Stimulated activated naive CD8-positive, alpha-beta T cell treated with anti-CD3 and anti-CD28 coated beads, Interleukin-15, Interleukin-2, amounts not matched to agents 100 ng/mL and 50 ng/mL, for 24 hours (primary cell): ENCODE data around the gene PHF14.

Experiments
- H3K27ac Mint-ChIP-seq: one replicate; pipeline ENCODE4 v1.8.0; 2021; ENCODE audit warnings: mild to moderate bottlenecking, mixed read lengths
- H3K27me3 Mint-ChIP-seq: one replicate; pipeline ENCODE4 v1.8.0; 2021; ENCODE audit warnings: mixed read lengths
- H3K36me3 Mint-ChIP-seq: one replicate; pipeline ENCODE4 v1.8.0; 2021; ENCODE audit warnings: low read depth, mixed read lengths
- H3K4me1 Mint-ChIP-seq: one replicate; pipeline ENCODE4 v1.8.0; 2021; ENCODE audit warnings: low read depth, mixed read lengths
- H3K4me3 Mint-ChIP-seq: one replicate; pipeline ENCODE4 v1.8.0; 2021; ENCODE audit warnings: mild to moderate bottlenecking, mixed read lengths
- H3K9me3 Mint-ChIP-seq: one replicate; pipeline ENCODE4 v1.8.0; 2021; ENCODE audit warnings: mixed read lengths

The PHF14 gene

DNA sequence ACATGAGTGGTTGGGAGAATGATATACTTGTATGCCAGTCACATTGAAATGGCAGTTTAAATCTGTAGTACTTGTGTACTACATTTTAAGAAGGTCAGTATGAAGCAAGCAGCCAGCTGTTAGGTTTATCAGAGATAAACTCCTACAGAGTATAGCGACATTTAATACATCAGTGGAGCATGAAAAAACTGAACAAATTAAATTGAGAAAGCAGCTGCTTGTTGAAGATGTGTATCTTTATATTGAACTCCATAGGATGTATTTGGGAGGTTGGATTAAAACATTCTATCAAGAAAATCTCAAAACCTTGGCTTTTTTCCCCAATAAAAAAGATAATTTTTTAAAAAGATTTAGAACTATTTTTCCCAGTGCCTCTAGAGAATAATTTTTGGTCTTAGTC lies 47.8 kb downstream of the PHF14 start:
- Mint-ChIP-seq H3K27ac (no peak overlapping the region), H3K9me3 (no peaks in the 10 kb centered on the region), H3K4me3 (no peak overlapping the region), H3K36me3 (peaks cover 79% of the 10 kb centered on the region), H3K4me1 (no peaks in the 10 kb centered on the region), H3K27me3 (no peaks in the 10 kb centered on the region)

DNA sequence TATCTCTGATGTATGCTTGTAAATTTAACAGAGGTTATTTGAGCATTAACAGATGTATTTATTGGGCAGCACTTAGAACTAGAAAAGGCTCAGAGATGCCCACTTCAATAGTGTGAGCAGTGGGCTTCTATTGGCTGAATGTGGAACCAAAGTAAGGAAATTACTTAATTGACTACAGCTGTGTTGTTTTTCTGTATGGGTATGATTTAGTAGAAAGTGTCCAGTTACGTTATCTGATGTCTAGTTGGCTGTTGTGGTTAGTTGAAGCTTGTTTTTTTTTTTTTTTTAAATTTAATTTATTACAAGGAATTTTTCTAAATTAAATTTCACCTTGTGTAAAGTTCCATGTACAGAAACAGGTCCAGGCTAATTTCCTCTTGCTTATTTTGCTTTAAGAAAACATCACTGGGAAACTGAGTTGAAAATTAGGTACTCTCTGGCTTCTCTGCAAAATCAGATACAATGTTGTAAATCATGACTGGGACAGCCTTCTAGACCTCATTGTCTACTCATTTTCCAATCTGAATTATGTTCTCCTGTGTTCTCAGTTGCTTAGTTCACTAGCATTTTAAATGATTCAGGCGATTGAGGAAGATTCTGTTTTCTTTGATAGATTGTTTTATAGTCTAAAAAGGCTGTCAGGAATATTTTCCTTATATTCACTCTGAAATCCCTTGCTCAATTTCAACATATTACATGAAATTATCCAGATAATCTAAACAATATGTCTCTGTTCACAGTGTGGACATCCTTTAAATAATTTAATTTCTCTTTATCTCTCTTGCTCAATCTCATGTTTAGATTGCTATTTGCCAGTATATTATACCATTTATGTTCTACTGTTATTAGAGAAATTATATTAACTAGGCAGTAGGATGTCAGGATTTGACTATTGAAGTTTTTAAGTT lies 53.0 kb downstream of the PHF14 start:
- Mint-ChIP-seq H3K27ac (no peak overlapping the region), H3K9me3 (no peaks in the 10 kb centered on the region), H3K27me3 (no peaks in the 10 kb centered on the region), H3K4me3 (no peak overlapping the region), H3K36me3 (peaks cover 63% of the 10 kb centered on the region), H3K4me1 (no peaks in the 10 kb centered on the region)

DNA sequence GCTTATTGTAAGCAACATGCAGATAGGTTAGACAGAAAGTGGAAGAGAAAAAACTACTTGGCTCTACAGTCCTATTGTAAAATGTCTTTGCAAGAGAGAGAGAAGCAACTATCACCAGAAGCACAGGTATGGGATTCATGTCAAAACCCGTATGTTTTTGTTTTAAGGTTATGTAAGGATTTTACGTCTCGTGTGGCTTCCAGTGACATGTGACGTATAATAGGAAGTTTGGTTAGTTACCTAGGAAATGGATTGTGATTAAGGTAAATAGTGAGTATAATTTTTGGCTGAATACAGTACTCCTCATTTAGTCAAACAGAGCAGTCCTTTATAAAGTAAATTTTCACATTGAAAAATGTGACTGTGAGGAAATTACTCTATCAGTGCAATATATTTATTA lies 62.0 kb downstream of the PHF14 start:
- Mint-ChIP-seq H3K27me3 (no peaks in the 10 kb centered on the region), H3K9me3 (no peaks in the 10 kb centered on the region), H3K27ac (no peak overlapping the region), H3K4me3 (no peak overlapping the region), H3K4me1 (no peaks in the 10 kb centered on the region), H3K36me3 (peaks cover 51% of the 10 kb centered on the region)

DNA sequence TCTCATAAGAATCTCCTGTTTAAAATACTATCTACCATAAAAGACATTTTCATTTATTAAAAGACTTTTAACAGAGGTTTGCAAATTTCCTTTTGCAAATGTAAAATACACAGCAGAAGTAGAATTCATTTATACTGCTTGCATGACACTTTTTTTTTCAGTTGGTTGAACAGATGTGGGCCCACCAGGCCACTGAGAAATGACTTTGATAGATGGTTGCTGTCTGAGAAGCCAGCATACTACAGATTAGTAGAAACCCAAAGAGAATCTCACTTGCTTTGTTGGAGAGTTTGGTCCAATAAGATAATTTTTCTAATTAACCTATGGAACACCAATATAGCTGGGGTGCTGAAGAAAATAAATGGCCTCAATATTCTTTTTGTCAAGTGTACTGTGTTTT lies 66.3 kb downstream of the PHF14 start:
- H3K36me3 Mint-ChIP-seq: peaks cover 55% of the 10 kb centered on the region
- no peak overlapping the region for H3K27ac Mint-ChIP-seq
- H3K27me3 Mint-ChIP-seq: no peaks in the 10 kb centered on the region
- H3K9me3 Mint-ChIP-seq: no peaks in the 10 kb centered on the region
- H3K4me1 Mint-ChIP-seq: no peaks in the 10 kb centered on the region
- no peak overlapping the region for H3K4me3 Mint-ChIP-seq

DNA sequence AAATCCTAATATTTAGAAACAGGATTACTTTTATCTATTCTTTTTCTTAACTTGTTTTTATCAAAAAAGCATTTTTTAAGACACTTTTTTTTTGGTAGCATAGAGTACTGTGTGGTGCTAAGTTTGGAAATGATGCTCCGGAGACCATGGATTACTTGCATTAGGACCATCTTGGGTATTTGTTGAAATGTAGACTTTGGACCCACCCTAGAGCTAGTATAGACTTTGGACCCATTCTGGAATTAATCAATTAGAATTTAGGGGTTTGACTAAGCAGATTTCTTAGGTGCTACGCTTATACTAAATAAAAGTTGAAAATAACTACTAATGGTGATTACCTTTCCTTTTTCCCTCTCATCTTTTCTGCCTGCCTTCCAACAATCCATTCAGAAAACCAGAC lies 80.4 kb downstream of the PHF14 start:
- no peak overlapping the region for H3K27ac Mint-ChIP-seq
- H3K27me3 Mint-ChIP-seq: no peaks in the 10 kb centered on the region
- no peak overlapping the region for H3K4me3 Mint-ChIP-seq
- H3K4me1 Mint-ChIP-seq: no peaks in the 10 kb centered on the region
- no peaks in the 10 kb centered on the region for H3K9me3 Mint-ChIP-seq
- H3K36me3 Mint-ChIP-seq: peaks cover 54% of the 10 kb centered on the region

DNA sequence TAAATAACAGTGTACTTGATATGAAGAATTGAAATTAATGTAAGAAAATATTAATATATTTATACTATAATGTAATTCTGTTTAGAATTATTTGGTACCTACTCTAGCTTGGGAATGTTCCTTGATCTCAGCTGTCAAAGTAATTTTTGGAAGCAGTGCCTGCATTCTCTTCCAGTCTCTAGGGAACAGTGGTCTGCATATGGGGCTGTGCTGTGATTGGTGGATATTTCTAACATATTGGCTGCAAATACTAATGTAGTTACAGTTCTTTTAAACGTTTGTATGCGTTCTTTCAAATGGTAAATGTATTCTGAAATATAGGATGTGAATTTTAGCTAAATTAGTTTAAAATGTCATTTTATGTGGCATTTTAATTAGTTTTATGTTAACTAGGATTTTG lies 87.2 kb downstream of the PHF14 start:
- H3K4me3 Mint-ChIP-seq: no peak overlapping the region
- no peaks in the 10 kb centered on the region for H3K4me1 Mint-ChIP-seq
- no peaks in the 10 kb centered on the region for H3K9me3 Mint-ChIP-seq
- H3K27ac Mint-ChIP-seq: no peak overlapping the region
- H3K36me3 Mint-ChIP-seq: peaks cover 45% of the 10 kb centered on the region
- H3K27me3 Mint-ChIP-seq: no peaks in the 10 kb centered on the region

DNA sequence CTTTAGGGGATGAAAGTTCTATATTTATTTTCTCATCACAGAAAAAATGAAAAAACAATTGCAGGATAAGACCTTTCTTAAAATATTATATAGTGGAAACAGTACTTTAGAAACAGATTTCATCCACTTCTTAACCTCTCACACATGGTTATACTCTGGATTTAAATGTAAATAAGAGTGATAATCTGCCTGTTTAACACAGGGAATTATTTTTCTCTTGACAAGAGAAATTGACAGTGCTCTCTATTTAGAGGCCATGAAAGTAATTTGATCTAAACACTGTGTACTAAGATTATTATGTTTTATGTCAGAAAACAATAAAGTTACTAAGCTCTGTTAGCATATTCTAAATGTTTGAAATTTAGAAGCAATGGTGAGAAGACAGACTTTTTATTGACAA lies 88.4 kb downstream of the PHF14 start:
- no peak overlapping the region for H3K4me3 Mint-ChIP-seq
- no peaks in the 10 kb centered on the region for H3K27me3 Mint-ChIP-seq
- no peaks in the 10 kb centered on the region for H3K4me1 Mint-ChIP-seq
- no peak overlapping the region for H3K27ac Mint-ChIP-seq
- H3K36me3 Mint-ChIP-seq: peaks cover 52% of the 10 kb centered on the region
- no peaks in the 10 kb centered on the region for H3K9me3 Mint-ChIP-seq

DNA sequence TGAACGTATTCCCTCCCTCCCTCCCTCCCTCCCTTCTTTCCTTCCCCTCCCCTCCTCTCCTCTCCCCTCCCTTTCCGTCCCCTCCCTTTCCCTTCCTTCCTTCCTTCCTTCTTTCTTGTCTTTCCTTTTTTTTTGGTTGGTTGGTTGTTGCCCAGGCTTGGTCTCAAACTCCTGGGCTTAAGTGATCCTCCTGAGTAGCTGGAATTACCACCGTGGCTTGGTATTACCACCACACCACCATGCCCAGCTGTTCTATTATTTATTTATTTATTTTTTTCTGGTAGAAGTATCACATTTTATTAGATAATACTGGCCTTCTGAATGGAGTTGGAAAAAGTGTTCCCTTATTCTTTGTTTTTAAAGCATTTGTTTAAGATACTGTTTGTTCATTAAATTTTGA lies 95.9 kb downstream of the PHF14 start:
- H3K27ac Mint-ChIP-seq: no peak overlapping the region
- no peak overlapping the region for H3K4me3 Mint-ChIP-seq
- H3K36me3 Mint-ChIP-seq: peaks cover 65% of the 10 kb centered on the region
- no peaks in the 10 kb centered on the region for H3K27me3 Mint-ChIP-seq
- H3K9me3 Mint-ChIP-seq: no peaks in the 10 kb centered on the region
- no peaks in the 10 kb centered on the region for H3K4me1 Mint-ChIP-seq

DNA sequence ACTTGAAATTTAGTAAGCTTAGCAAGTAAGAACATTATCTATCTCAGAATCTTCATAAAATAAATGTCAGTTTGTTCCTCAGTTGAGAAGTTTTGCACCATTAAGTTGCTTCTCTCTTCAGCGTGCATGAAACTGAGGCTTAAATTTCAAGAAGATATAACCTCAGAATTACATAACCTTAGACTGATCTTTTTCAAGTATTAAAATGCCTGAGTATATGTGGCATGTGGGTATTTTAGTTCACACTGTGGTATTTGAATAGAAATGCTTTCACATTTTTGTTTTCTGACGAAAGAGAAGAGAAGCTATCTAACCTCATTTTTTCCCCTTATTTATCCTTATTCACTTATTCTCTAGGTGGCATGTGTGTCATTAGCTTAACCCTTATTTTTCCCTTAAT lies 104.1 kb downstream of the PHF14 start:
- no peak overlapping the region for H3K4me3 Mint-ChIP-seq

DNA sequence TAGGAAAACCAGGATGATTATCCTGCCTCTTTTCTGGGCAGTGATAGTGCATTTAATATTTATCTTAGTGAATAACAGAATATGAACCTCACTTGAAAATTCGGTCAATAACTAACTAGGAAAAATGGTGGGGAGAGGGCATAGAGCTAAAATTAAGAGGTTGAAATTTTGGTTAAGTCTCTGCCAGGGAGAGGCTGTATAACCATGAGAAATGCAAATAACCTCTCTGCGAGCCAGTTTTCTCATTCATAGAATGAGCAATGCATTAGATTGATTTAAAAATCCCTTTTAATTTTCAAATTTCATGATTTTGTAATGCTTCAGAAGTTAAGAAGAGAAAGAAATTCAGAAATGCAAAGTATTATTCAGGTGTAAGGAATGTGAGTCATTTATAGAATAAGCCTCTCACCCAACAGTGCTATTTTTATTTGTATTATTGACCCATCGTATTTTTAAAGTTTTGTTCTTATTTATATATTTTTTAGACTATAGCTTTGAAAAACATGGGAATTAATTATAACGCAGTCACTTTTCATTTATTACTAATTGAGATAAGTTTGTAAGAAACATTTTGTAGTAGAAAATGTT lies 104.7 kb downstream of the PHF14 start:
- peaks cover 33% of the 10 kb centered on the region for H3K36me3 Mint-ChIP-seq
- H3K27me3 Mint-ChIP-seq: no peaks in the 10 kb centered on the region
- no peak overlapping the region for H3K27ac Mint-ChIP-seq
- no peak overlapping the region for H3K4me3 Mint-ChIP-seq
- H3K4me1 Mint-ChIP-seq: no peaks in the 10 kb centered on the region
- no peaks in the 10 kb centered on the region for H3K9me3 Mint-ChIP-seq

More for the DNA sequence above, 104.1 kb downstream of the PHF14 start:
- no peaks in the 10 kb centered on the region for H3K9me3 Mint-ChIP-seq
- peaks cover 33% of the 10 kb centered on the region for H3K36me3 Mint-ChIP-seq
- H3K27me3 Mint-ChIP-seq: no peaks in the 10 kb centered on the region
- H3K4me1 Mint-ChIP-seq: no peaks in the 10 kb centered on the region
- no peak overlapping the region for H3K27ac Mint-ChIP-seq

DNA sequence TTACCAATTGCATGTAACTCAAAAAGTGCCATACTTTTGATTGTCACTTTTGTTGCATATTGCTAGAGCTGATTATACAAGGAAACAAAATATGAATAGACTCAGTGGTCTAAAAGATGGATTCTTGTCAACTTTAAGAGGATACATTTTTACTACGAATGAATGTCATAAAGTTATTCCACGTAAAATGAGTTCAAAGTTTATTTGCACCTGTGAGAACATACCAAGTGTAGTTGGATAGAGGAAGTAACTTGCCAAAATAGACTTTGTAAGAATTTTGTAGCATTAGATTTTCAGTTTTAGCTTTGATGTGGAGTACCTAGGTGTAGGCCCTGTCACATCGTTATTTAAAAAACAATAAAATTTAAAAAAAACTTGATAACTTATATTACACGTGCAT lies 106.2 kb downstream of the PHF14 start:
- Mint-ChIP-seq H3K9me3 (no peaks in the 10 kb centered on the region), H3K27ac (no peak overlapping the region)

DNA sequence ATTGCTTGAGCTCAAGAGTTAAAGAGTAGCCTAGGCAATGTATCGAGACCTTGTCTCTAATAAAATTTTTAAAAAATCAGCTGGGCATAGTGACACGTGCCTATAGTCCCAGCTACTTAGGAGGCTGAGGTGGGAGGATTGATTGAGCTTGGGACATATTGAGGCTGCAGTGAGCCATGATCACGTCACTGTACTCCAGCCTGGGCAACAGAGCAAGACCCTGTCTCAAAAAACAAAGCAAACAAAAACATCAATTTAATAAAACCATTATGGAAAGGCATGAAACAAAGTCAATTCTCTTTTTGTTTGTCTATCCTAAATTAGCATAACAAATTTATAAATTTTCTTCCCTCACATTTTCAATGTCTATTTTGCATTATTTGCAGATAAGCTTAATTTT lies 108.4 kb downstream of the PHF14 start:
- no peak overlapping the region for H3K4me3 Mint-ChIP-seq
- H3K9me3 Mint-ChIP-seq: no peaks in the 10 kb centered on the region
- H3K27ac Mint-ChIP-seq: no peak overlapping the region
- H3K27me3 Mint-ChIP-seq: no peaks in the 10 kb centered on the region
- H3K36me3 Mint-ChIP-seq: peaks cover 29% of the 10 kb centered on the region
- H3K4me1 Mint-ChIP-seq: no peaks in the 10 kb centered on the region

More for the DNA sequence above, 106.2 kb downstream of the PHF14 start:
- Mint-ChIP-seq H3K36me3 (peaks cover 27% of the 10 kb centered on the region), H3K4me1 (no peaks in the 10 kb centered on the region), H3K27me3 (no peaks in the 10 kb centered on the region), H3K4me3 (no peak overlapping the region)

DNA sequence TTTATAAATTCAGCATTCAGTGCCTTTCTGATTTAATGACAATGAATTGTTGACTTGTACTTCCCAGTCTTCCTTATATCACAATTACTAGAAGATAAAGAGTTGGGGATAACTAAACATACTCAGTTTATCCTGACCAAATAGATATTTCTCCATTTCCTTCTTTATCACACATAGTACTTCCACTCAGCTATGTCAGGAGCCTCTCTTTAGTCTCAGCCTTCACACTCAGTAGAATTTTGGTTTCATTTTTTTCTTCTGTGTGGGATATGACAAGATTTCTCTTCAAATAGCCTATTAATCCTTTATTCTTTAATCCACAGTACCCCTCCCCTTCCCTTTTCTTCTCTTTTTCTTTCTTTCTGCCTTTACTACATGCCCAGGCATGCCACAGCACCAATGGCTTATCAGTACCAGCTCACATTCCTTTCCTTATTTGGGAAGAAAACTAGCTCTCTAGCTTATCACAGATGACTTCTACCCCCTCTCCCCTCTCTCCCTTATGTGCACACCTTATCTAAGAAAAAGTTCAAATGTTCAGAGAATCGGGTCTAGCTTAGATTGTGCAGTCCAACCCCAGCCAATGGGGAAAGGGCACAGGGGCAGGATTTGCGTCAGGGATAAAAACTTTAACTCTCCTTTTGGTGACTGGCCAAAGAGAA lies 109.0 kb downstream of the PHF14 start:
- Mint-ChIP-seq H3K27me3 (no peaks in the 10 kb centered on the region), H3K36me3 (peaks cover 35% of the 10 kb centered on the region), H3K9me3 (no peaks in the 10 kb centered on the region), H3K4me1 (no peaks in the 10 kb centered on the region), H3K27ac (peak overlapping the region; percentile 33), H3K4me3 (no peak overlapping the region)

DNA sequence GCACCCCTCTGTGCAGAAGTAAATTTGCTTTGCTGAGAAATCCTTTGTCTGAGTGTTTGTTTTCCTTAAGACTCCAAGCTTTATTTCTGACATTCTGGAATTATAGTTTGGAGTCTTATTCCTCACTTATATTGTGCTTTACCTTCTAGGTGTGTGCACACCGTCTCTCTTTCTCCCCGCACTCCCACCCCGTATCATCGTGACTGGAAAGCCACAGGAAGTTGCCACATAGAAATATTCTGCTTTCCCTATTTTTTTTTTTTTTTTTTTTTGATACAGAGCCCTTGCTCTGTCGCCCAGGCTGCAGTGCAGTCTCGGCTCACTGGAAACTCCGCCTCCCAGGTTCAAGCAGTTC lies 109.5 kb downstream of the PHF14 start:
- Mint-ChIP-seq H3K9me3 (no peaks in the 10 kb centered on the region), H3K4me3 (no peak overlapping the region), H3K4me1 (no peaks in the 10 kb centered on the region), H3K27ac (no peak overlapping the region), H3K36me3 (peaks cover 35% of the 10 kb centered on the region), H3K27me3 (no peaks in the 10 kb centered on the region)

DNA sequence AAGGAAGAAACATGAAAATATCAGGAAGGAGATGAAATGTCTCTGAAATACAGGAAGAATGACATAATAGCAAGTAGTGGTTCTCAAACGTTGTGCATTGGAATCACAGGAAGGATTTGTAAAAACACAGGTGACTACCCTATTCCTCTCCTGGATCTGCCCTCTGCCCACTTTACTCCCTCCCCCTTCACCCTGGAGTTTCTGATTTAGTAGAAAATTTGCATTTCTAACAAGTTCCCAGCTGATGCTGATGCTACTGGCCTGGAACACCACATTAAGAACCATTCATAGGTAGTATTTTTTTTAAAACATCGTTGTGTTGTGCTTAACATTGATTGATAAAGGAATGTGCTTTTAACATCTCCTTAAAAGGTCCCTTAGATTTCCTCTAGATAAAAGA lies 130.9 kb downstream of the PHF14 start:
- no peak overlapping the region for H3K4me3 Mint-ChIP-seq
- no peaks in the 10 kb centered on the region for H3K27me3 Mint-ChIP-seq
- no peaks in the 10 kb centered on the region for H3K9me3 Mint-ChIP-seq
- H3K4me1 Mint-ChIP-seq: no peaks in the 10 kb centered on the region
- no peak overlapping the region for H3K27ac Mint-ChIP-seq
- peaks cover 37% of the 10 kb centered on the region for H3K36me3 Mint-ChIP-seq
